Endothelial cell of umbilical vein (primary cell): ENCODE results near the gene PTX3. TPM values are rescaled to one million over a fixed set of nuclear protein-coding genes. Genes with fewer than 3 reads are reported as not detected.

Experiments
- BruUV-seq: library from RNA; stranded (reverse); fragments of 400-500 nt; replicated peaks from 2 replicates; lab custom pipeline; 2021; lab: Mats Ljungman, UMichigan
- CTCF ChIA-PET: fragments of 300-600, 350-600 bp; sonication (Branson Sonifier 250); formaldehyde crosslinking; loops from one replicate; lab custom pipeline; 2021; ENCODE audit warnings: antibody characterized with exemption, inconsistent platforms; lab: Charles Lee
- POLR2A ChIA-PET: fragments of 300-600, 350-600 bp; sonication (Branson Sonifier 250); formaldehyde crosslinking; loops from one replicate; lab custom pipeline; 2021; ENCODE audit warnings: antibody characterized with exemption, inconsistent platforms; lab: Charles Lee
- DNase-seq: peaks from one replicate; pipeline ENCODE4 v3.0.0-alpha.2; 2011; ENCODE audit warnings: low read depth, low spot score
- FAIRE-seq: peaks from 2 replicates; lab custom pipeline; 2011; peaks lifted over from hg19 to GRCh38; lab: Jason Lieb, UNC
- H2AFZ ChIP-seq: 2 replicates; pipeline ENCODE4 v1.6.0; 2012; ENCODE audit warnings: low read depth, low read length, control low read depth, inconsistent platforms
- H3K27ac ChIP-seq: 2 replicates; pipeline ENCODE4 v1.5.1; 2011; ENCODE audit warnings: low read depth, mild to moderate bottlenecking, control low read depth, low read length, moderate library complexity; ENCODE audit not compliant: insufficient read depth
- H3K27me3 ChIP-seq, 2 experiments: 2 replicates each; pipeline versions ENCODE4 v1.6.0 to v1.6.1; 2011; ENCODE audit warnings: low read length in 2 of 2, mixed read lengths in 1 of 2; ENCODE audit not compliant: control insufficient read depth in 2 of 2, insufficient read depth in 2 of 2
- H3K36me3 ChIP-seq, 2 experiments: 2 replicates in 1 of 2; 3 replicates in 1 of 2; pipeline ENCODE4 v1.5.1; 2011; ENCODE audit warnings: low read length in 2 of 2, mild to moderate bottlenecking in 1 of 2, moderate library complexity in 1 of 2; ENCODE audit not compliant: control insufficient read depth in 2 of 2, insufficient read depth in 2 of 2; ENCODE audit errors: extremely low read depth in 1 of 2
- H3K4me1 ChIP-seq: 3 replicates; pipeline ENCODE4 v1.5.1; 2011; ENCODE audit warnings: mild to moderate bottlenecking, low read length; ENCODE audit not compliant: control insufficient read depth, insufficient read depth; ENCODE audit errors: extremely low read depth
- H3K4me2 ChIP-seq: 2 replicates; pipeline ENCODE4 v1.6.1; 2011; ENCODE audit warnings: low read length, control low read depth, mixed read lengths; ENCODE audit not compliant: insufficient read depth
- H3K4me3 ChIP-seq, 3 experiments: fragments of 200-600 bp in 1 of 3; sonication (generic), shearing (Covaris generic) in 1 of 3; replicated peaks in 1 of 3; 2 replicates each; pipeline ENCODE4 v1.5.1; 2011 to 2016; ENCODE audit warnings: control low read depth in 3 of 3, low read length in 3 of 3, mild to moderate bottlenecking in 2 of 3, inconsistent platforms in 1 of 3, low read depth in 1 of 3, moderate library complexity in 1 of 3; ENCODE audit not compliant: insufficient read depth in 1 of 3
- H3K79me2 ChIP-seq: 2 replicates; pipeline ENCODE4 v1.6.0; 2012; ENCODE audit warnings: low read length, inconsistent platforms; ENCODE audit not compliant: control insufficient read depth, insufficient read depth
- H3K9ac ChIP-seq: replicated peaks from 2 replicates; pipeline ENCODE3; 2011; ENCODE audit warnings: low read length, control low read depth; ENCODE audit not compliant: insufficient read depth; ENCODE audit errors: extremely low read depth
- H3K9me1 ChIP-seq: replicated peaks from 3 replicates; pipeline ENCODE4 v1.6.0; 2011; ENCODE audit warnings: mild to moderate bottlenecking, low read length; ENCODE audit not compliant: control insufficient read depth, insufficient read depth; ENCODE audit errors: extremely low read depth
- H3K9me3 ChIP-seq: replicated peaks from 2 replicates; pipeline ENCODE4 v1.5.1; 2012; ENCODE audit warnings: low read length, inconsistent platforms; ENCODE audit not compliant: control insufficient read depth, insufficient read depth
- H4K20me1 ChIP-seq: replicated peaks from 2 replicates; pipeline ENCODE3; 2011; ENCODE audit warnings: mild to moderate bottlenecking, low read length; ENCODE audit not compliant: control insufficient read depth, insufficient read depth; ENCODE audit errors: extremely low read depth
- FOS ChIP-seq: IDR thresholded peaks from 2 replicates; pipeline ENCODE4 v1.6.1; 2011; ENCODE audit warnings: mild to moderate bottlenecking, low read length, moderate library complexity, borderline replicate concordance; ENCODE audit not compliant: insufficient read depth
- GATA2 ChIP-seq: IDR thresholded peaks from 2 replicates; pipeline ENCODE4 v1.7.0; 2011; ENCODE audit warnings: low read depth, mild to moderate bottlenecking, moderate library complexity, mixed read lengths, low read length; ENCODE audit not compliant: insufficient read length, insufficient read depth
- MYC ChIP-seq: IDR thresholded peaks from one replicate; pipeline ENCODE4 v1.6.1; 2011; ENCODE audit warnings: mild to moderate bottlenecking, low read depth, low read length
- POLR2AphosphoS5 ChIP-seq: IDR thresholded peaks from 2 replicates; pipeline ENCODE4 v1.6.1; 2012; ENCODE audit warnings: low read depth, mild to moderate bottlenecking, control low read depth, low read length, moderate library complexity; ENCODE audit not compliant: insufficient read depth
- dilution Hi-C: fragments of 300-500 bp; cut with MboI; formaldehyde crosslinking; loops from one replicate; pipeline ENCODE4 v1.15.0; 2019; ENCODE audit warnings: low sequenced_read_pairs; ENCODE audit not compliant: extremely low pct_ligation_motif_present
- intact Hi-C: fragments of 100-400 bp; cut with micrococcal nuclease; formaldehyde crosslinking; loops from one replicate; pipeline ENCODE4 v1.10.0; 2022
- polyA plus RNA-seq, 4 experiments: library from polyadenylated mRNA; depleted of rRNA in 3 of 4; stranded (reverse) in 3 of 4; unstranded in 1 of 4; fragments of >200 nt; gene quantifications; 2 replicates each; pipeline versions ENCODE4 v1.2.1 to v1.2.3, GENCODE V29; 2011 to 2012; ENCODE audit warnings: missing spikeins in 1 of 4
- total RNA-seq: library from RNA; stranded (reverse); gene quantifications from 2 replicates; pipeline ENCODE4 v1.2.3, GENCODE V29; 2021
- TF ChIP-seq, protein P1 (sequence below), 2 donors: IDR thresholded peaks; 1 replicate in 1 of 2; 2 replicates in 1 of 2; pipeline ENCODE4 v1.5.1; 2011; ENCODE audit warnings: low read length in 2 of 2, mild to moderate bottlenecking in 2 of 2, moderate library complexity in 2 of 2, control low read depth in 1 of 2, inconsistent platforms in 1 of 2, low read depth in 1 of 2; ENCODE audit not compliant: insufficient read depth in 1 of 2; ENCODE audit errors: extremely low read depth in 1 of 2

PTX3 gene
- total and polyA plus RNA-seq, 2 donors (not counting 3 experiments of a cell fraction or from before 2014, with no cell fraction given) = 122 to 172 TPM

DNA sequence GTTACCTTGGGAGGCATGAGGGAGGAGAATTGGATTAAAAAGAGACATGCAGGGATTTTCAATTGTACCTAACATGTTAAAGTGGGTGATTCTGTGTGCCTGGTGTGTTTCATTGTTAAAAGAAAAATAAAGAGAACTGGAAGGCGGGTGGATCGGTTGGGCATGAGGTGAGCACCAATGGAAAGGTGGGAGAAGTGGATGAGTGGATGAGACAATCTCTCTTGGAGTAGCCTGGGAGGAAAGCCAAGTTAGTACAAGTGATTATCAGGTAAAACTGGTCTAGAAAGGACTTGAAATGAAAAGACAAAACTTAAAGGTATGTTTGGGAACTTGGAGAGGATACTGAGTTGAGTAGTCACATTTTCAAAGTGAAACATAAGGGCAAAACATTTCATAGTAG, 54.5 kb downstream of the PTX3 start:
- ChIA-PET CTCF (interaction anchor here (1.0 to 10.1 kb wide), 3 partner anchors 41 to 290 kb away, joined by 3 to 97 read pairs (median 5); no protein-coding TSS in a partner anchor), POLR2A (no interaction called here)
- Histone ChIP-seq H3K4me2 (no peak overlapping the region), H3K4me1 (peaks cover 16% of the 10 kb centered on the region), H2AFZ (no peak overlapping the region), H3K27ac (no peak overlapping the region), H4K20me1 (no peaks in the 10 kb centered on the region), H3K9me1 (no peaks in the 10 kb centered on the region), H3K9me3 (no peaks in the 10 kb centered on the region), H3K9ac (no peak overlapping the region), H3K27me3 (no peaks in the 10 kb centered on the region), H3K79me2 (peaks cover 91% of the 10 kb centered on the region), H3K36me3 (peaks cover 2 to 18% of the 10 kb centered on the region in 2 experiments), H3K4me3 (no peak overlapping the region)
- TF ChIP-seq FOS (no peak), MYC (no peak), POLR2AphosphoS5 (no peak), GATA2 (no peak)
- TF ChIP-seq, protein P1, sequence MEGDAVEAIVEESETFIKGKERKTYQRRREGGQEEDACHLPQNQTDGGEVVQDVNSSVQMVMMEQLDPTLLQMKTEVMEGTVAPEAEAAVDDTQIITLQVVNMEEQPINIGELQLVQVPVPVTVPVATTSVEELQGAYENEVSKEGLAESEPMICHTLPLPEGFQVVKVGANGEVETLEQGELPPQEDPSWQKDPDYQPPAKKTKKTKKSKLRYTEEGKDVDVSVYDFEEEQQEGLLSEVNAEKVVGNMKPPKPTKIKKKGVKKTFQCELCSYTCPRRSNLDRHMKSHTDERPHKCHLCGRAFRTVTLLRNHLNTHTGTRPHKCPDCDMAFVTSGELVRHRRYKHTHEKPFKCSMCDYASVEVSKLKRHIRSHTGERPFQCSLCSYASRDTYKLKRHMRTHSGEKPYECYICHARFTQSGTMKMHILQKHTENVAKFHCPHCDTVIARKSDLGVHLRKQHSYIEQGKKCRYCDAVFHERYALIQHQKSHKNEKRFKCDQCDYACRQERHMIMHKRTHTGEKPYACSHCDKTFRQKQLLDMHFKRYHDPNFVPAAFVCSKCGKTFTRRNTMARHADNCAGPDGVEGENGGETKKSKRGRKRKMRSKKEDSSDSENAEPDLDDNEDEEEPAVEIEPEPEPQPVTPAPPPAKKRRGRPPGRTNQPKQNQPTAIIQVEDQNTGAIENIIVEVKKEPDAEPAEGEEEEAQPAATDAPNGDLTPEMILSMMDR (IDR thresholded peaks at IDR 0.05; ENCODE audit: extremely low read depth in 1 of 2, insufficient read depth in 1 of 2, low read depth in 1 of 2, low read length in 2 of 2) = no peak
- intact Hi-C loops (loop anchor here (5.0 kb wide), 1 partner anchor 139 kb away; no protein-coding TSS in a partner anchor), dilution Hi-C loops (no loop called here)
- DNase-seq (no peak), FAIRE-seq (no peak)
- BruUV-seq = no TSS peak

Other genes with a start within 250 kb of the PTX3 start
- gene VEPH1, start 66.6 kb downstream of the PTX3 start, total RNA-seq = 136 and 142 TPM in 2 replicates
- gene VEPH1, start 66.6 kb downstream of the PTX3 start, polyA plus RNA-seq = 36.7 and 42.9 TPM in 2 replicates